NCI-H1105 treated with DMSO at 0.1 percent for 48 hours (cell line): Measurements from ENCODE around the gene ZDHHC14.
"Not testable (repeated sequence)": the region's sequence is repeated elsewhere in the genome, so short reads cannot be mapped to it uniquely, and the experiment has no call there.

Experiments used
- DNase-seq: peaks from one replicate; lab custom pipeline; 2025; lab: John Stamatoyannopoulos, UW

Gene ZDHHC14

DNA sequence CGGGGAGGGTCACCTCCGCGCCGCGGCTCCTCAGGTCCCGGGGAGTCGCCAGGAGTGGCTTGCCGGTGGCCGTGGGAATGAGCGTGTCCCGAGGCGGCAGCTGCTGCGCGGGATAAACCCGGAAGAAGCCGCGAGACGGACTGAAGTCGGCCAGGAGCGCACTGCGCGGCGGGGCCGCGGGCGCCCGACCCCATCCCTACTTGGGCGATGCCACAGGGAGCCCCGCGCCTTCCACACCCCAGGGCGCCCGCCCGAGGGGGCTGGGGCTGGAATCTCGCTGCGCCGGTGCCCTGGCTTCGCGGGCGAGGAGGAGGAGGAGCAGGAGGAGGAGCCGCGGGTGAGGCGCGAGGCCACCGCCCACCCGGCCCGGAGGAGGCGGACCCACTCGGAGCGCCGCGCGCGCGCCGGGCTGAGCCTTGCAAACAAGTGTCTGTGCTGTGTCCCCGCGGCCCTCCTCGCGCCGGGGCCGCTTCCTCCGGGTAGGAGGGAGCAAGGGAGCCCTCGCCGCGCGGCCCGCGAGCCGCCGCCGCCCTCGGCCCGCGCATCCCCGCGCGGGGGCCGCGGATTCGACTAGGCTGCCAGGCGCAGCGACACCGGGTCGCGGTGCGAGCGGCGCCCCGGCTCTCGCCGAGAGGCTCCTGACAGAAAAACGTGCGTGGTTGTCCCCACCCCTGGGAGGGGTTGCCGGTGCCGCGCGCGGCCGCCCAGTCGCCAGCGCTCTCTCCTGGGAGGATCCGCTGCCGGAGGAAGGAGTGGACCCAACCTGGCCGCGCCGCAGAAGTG, at the start of gene ZDHHC14:
Gene ZDHHC14 (plus strand): TSS at position 412 of the 783 bp plus-strand sequence.
- DNase-seq = peak; percentile 93

DNA sequence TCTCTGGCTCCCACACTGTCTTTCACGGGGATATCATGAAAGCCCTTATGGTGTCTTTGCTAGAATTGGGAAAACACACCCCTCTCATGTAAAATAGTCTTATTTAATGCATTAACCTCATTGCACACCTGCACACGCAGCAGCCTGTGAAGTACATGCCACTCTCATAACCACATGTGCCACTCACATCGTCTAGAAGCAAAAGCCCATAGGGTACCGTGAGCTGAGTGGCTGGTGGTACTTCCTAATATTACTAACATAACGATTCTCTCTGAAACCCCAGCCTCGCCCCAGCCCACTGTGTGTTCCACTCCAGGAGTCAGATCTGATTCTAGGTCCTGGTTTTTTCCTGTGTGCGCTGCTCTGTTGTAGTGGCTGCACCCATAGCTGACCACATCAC, 48.2 kb upstream of the ZDHHC14 start:
- no peak for DNase-seq

DNA sequence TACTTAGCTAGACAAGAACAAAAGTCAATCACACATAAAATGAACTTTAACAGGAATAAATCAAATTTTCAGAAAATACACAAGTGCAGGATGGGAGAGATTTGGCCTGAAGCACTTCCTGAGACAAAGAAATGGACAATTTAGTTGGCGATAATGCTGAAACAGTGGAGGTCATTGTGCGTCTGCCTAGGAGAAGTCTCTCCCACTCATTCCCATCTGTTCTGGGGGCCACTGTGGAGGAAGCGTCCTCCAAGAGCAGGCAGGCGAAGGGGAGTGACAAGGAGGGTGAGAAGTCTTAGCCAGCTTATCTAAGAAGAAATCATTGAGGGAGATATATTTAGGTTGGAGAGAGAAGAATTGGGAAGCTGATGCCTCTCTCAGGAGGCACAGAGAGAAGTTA, 47.5 kb upstream of the ZDHHC14 start:
- no peak for DNase-seq

DNA sequence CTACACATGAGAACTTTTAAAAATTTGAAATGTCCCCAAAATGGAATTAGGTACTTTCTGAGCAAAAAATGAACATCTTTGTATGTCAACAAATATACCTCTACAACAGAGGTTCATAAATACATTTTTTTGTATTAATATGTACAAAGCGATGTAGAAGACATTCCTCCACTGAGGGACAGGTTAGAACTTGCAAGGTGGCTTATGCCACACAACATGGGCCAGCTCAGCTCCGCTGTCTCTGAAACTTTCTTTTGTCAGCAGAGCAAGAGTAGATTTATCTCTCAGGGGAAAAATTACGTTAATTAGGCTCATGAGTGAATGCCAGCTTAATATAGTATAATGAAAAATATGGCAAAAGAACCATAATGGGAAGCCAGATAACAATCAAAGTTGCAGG, 47.0 kb upstream of the ZDHHC14 start:
- DNase-seq = no peak

DNA sequence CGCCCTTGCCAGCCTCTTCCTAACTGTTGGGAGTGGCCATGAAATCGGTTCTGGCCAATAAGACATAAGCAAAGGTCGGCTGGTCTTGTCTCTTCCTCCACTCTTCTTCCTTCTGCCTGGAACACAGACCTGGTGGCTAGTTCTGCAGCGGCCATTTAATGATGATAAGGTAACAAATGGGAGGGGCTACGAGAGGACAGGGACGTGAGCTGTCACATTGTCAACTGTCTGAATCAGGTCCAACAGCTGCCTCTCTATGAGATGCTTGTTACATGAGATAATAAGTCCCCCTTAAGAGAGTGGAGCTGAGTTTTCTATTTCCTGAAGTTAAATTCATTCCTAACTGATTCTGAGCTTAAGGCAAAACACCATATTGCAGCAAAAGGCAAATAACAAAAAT, 45.2 kb upstream of the ZDHHC14 start:
- DNase-seq = no peak

DNA sequence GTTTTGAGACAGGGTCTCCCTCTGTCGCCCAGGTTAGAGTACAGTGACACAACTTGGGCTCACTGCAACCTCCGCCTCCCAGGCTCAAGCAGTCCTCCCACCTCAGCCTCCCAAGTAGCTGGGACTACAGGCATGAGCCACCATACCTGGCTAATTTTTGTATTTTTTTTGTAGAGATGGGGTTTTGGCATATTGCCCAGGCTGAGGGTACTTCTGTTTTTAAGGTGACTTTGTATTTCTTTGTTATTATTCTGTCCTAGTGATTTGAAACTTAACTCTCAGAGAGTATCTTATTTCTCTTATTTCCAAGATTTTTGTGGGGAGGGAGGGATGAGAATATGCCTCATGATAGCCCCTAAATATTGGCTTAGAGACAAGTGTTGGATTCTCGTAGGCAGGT, 43.7 kb upstream of the ZDHHC14 start:
- not testable (repeated sequence) for DNase-seq

DNA sequence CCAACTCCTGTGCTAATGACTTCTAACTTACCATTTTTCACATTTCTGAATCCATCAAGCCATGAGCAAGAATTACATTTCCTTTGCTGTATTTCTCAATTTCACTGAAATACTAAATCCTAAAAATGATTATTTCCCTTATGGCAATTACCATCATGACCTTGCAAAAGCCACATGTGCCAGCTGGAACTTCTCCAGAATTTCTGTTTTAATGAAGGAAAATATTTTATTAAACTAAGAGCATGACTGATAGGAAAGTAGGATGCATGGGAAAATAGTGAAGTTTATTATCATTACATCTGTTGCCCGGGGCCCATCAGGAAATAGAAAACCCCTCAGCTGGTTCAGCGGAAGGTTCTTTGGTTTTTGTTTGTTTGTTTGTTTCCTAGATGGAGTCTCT, 43.2 kb upstream of the ZDHHC14 start:
- no peak for DNase-seq

DNA sequence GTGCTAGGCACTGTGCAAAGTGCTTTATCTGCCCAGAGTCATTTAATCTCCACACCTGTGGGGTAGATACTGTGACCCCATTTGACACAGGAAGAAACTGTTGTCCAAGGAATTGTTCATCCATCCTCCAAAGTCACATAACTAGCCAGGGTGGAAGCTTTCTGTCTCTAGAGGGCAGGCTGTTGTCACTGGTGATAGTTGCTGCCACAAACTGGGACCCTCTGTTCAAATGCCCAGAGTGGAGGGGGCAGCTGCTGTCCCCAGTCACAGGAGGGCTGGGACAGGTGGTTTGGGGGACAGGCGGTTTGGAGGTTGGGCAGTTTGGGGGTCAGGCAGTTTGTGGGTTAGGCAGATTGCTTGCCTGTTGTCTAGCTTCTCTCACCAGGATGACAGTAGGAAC, 41.6 kb upstream of the ZDHHC14 start:
- DNase-seq = no peak

DNA sequence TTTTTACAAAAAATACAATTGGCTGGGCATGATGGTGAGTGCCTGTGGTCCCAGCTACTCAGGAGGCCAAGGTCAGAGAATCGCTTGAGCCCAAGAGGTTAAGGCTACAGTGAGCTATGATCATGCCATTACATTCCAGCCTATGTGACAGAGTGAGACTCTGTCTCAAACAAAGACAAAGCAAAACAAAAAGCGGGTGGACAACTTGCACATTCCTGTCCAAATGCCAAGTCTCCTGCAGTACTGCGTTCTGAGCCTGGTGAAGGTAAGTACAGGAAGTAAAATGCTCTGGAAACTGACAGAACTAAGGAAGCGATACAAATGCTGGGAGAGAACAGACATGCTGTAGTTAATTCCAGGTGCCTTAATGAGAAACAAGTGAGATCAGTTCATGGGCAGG, 37.3 kb upstream of the ZDHHC14 start:
- DNase-seq = no peak

DNA sequence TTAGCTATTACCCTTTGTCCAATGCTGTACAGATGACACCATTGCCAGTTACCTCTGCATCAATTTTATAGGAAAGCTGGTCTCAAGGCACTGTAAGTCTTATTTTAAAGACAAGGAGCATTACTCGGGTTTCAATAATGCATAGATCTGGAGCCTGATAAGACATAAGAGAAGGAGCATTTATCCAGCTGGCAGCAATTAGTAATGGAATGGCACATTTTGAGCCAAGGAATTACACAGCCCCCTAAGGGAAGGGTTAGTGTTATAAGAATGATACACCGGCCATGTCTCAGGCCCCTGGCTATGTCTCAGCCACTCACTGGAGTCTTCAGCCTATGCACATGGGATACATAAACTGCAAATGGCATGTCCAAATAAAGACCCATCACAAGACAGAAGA, 34.6 kb upstream of the ZDHHC14 start:
- no peak for DNase-seq

DNA sequence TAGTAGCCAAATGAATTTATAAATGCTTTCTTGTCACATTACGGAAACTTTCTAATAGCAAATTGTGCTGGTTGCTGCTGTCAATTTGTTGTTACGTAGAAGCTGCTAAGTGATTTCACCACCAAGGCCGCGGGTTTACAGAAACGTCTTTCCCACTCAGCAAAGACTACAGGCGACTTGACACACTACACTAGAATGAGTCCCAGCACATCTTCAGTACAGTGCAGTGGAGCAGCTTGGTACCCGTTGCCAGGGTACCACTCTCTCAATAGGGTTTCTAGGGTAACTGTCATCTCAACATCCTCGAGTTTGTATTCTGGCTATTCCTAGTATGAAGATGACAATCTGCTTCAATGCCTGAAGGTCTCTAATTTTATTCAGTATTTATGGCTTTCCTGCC, 22.7 kb upstream of the ZDHHC14 start:
- no peak for DNase-seq

DNA sequence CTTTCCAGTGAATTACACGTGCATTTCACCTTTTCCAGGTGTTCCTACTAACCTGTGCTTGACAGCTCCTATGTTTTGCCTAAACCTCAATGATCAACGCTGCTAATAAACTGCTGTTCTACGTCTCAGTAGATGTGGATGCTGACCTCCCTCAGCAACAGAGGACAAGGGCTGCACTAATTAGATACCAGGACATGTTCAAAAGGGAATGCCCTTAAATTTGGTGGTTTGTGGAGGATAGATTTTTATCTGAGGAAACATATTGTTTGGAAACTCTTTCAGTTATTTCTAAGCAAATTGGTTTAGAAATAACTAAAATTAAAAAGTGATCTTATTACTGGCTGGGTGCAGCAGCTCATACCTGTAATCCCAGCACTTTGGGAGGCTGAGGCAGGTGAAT, 19.1 kb upstream of the ZDHHC14 start:
- DNase-seq = no peak

DNA sequence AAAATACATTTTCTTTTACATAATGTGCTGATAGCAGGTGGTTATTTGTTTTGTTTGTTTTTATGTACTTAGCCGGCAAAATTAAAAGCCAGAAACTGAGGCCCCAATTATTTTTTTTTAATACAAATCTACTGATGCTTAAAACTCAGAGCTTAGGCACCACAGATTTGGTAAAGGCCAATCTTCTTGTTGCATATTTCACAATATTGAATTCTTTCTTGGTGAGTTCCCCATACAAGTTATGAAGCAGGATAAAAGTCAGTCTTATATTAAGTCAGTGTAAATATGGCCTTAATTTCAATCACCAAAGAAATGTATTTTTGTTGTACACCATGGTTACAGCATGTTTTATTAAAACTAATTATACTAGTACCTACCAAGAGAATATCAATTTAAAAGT, 16.3 kb upstream of the ZDHHC14 start:
- DNase-seq = no peak

DNA sequence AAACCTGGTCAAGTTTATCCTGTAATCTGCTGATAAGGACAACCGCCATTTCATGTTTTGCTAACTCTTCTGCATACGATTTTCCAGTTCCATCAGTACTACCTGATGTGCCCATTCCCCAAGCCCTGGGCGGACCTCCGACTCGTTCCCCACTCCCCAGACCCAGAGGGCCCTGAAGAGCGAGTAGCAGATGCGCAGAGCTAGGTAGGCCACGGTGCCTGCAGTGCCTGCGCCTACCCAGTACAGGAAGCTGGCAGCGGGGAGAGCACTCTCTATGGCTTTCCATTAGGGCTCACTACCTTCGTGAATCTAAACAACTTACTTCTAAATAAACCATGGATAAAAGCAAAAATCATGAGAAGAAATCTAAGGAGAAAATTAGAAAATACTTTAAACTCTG, 14.3 kb upstream of the ZDHHC14 start:
- no peak for DNase-seq

DNA sequence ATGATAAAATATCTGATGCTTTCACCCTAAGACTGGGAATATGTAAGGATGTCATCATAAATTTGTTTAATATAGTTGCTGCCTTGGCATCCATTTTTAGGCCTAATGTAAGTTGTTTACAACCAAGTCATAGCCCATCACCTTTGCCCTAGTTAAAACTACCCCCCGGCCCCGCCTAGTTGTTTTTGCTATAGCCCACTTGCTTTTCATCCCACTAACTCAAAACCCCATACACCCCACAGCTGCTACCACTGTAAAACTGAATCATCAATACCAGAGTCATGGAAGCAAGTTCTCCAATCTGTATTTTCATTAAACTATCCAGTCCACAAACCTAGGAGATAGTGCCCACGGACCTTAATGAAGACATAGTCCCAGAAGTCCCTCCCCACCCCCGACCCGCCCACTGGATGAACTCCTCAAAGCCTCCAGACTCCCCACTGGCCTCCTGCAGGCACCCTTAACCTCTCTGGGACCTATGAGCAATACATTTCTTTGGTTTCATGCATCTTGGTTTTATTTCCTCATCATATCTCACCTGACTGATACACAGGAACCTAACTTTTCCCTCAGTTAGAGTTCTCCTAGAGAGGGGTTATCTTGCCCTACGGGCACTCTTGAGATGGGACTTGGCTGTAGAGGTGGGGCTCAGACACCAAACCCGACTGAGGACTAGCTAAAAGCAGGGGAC, 12.5 kb upstream of the ZDHHC14 start:
- DNase-seq = no peak

DNA sequence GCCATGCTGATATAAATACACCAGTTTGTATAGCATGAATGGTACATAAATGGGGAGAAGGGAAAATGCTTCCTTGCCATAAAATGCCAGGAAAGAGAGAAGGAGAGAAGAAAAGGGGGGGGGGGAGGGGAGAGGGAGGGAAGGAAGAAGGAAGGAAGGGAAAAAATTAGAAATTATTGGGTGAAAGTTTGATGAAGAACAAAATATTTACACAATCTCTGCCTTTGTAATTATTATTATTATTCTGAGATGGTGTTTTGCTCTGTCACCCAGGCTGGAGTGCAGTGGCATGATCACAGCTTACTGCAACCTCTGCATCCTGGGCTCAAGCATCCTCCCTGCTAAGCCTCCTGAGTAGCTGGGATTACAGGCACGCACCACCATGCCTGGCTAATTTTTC, 10.2 kb upstream of the ZDHHC14 start:
- DNase-seq = no peak

DNA sequence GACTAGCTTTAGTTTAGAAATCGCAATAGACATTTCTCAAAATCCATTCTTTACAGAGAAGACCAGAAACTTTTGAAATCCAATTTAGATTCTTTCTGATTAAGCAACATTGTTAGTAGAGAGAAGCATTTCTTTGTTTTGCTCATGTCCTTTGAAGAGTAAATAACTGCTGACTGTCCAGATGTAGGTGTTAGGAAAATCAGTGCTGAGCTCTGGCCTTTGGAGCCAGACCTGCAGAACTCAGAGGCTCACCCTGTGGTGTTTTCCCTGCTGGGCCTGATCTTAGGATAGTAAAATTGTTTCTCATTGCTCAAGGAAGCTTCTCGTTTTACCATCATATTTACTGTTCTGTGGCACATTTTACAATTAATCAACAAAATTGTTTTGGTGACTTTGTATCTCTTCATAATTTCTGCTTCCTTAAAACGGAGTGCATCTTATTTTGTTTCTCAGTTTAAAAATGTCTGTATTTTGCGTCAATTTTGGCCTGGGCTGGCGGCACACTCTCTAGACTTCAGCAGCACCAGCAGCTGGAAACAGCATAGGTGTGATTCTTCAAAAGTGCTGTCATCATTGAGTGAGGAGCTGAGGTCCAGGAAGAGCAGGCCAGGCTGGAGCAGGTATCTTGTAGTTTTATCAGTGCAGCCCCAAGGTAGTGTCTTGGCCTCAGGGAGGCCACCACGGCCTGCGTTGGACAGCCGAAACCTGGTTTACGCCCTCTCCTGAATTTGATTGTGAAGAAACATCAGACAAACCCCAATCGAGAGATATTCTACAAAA, 8.3 kb upstream of the ZDHHC14 start:
- DNase-seq = no peak

DNA sequence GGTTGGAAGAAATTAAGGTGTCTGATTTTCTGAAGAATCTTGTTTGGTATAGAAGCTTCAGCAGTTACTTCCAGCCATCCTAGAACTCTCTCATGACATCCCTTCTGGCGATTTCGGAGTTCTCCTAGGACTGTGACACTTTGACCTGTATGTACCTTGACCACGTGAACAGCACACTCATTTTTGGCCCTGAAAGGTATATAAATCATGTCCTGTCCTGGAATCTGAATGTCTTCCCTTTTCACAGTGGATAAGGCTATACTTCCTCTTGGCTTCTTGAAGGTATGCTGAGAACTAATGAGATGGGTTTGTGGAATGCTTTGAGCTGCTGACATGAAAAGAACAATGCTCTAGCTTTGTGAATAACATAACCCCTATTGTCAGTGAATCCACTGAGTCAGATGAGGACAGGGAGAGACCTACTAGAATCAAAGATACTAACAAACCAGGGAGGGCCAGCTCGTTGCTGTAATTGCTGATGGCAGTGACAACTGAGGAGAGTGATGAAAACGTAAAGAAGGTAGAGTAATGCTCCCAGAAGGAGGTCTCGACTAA, 6.0 kb upstream of the ZDHHC14 start:
- no peak for DNase-seq

DNA sequence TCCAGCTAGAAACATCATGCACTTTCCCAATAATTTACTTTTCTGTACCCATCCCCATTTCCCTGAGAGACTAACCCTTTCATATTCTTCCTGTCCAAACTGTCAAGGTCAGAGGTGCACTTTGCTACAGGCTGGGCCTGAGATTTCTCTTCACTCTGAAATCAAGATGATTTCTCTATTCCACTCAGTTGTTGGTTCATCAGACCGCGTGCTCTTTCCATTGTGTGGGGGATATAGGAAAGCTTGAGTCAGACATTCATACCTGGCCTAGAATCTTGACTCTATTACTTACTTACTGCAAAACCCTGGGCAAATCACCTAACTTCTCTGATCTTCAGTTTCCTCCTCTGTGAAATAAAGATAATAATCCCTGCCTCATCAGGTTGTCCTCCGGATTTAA, 4.7 kb upstream of the ZDHHC14 start:
- DNase-seq = no peak

DNA sequence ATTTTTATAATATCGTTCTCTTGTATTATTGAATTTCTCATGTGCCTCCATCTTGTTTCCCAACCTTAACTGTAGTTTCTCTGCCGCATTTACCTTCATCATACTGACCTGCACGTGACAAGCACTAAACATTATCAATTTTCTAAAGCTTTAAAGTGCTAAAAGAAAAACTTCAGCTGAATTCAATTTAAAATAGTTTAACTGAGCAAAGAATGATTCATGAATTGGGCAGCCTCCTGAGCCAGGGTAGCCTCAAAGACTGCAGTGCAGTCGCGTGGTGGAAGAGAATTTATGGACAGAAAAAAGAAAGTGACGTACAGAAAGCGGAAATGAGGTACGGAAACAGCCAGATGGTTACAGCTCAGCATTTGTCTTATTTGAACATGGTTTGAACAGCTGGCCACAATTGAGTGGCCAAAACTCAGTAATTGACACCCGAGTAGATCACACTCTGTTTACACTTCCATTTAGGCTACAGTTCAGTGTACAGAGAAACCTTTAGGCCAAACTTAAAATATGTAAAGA, 4.2 kb upstream of the ZDHHC14 start:
- peak; percentile 22 for DNase-seq

DNA sequence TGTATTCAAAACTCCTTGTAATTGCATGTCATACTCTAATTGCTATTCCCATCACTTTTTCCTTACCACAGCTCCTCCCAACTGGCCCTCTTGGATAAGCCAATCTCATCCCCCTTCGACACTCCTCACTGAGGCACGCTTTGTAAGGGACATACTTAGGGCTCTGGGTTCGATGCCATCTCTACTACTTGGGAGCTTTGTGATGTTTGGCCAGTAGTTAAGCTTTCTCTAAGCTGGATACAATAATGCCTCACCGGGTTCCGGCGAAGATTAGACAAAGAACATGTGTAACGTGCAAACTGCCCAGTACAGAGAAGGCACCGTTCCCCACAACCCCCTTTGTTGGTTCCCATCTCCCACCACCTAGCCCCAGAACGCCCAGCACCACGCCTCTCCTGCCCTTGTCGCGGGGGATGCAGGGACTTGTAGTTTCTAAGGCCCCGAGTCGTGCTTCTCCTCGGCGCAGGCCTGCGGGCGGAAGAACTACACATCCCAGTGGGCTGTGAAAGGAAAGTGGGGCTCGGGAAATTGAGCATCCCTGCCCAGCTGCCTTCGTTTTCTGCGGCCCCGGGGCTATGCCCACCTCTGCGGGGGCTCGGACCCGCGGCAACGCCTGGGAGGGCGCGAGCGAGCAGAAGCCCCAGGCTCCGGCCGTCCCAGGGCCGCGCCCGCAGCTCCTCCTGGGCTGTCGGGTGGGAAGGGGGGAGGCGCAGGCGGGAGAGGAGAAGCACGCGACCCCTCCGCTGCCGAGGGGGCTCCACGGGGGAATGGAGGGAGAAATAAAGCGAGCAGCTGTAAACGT, 1.1 kb upstream of the ZDHHC14 start:
- DNase-seq = peak; percentile 99

DNA sequence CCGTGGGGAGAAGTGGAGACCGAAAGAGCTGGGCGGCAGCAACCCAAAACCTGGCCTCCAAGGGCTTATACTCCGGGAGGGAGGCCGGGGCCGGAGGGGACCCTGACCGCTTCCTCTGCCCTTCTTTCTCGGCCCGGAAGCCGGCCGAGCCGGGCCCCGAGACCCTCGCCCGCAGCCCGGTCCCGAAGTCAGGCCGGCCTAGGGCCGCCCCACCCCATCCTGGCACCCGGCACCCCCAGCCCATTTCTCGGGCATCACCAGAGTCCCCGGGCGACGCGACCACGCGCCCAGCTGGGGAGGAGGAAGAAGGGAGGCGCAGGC, 572 bp upstream of the ZDHHC14 start:
- no peak for DNase-seq
